GM18498 (cell line): ENCODE measurements around the gene PPP2R1B.

Experiments
- ATAC-seq: cut with Tn5 transposase; IDR thresholded peaks from one replicate; pipeline ENCODE4 v1.9.1; 2021; ENCODE audit warnings: mild to moderate bottlenecking, moderate library complexity; ENCODE audit not compliant: unreplicated experiment

Gene PPP2R1B

DNA sequence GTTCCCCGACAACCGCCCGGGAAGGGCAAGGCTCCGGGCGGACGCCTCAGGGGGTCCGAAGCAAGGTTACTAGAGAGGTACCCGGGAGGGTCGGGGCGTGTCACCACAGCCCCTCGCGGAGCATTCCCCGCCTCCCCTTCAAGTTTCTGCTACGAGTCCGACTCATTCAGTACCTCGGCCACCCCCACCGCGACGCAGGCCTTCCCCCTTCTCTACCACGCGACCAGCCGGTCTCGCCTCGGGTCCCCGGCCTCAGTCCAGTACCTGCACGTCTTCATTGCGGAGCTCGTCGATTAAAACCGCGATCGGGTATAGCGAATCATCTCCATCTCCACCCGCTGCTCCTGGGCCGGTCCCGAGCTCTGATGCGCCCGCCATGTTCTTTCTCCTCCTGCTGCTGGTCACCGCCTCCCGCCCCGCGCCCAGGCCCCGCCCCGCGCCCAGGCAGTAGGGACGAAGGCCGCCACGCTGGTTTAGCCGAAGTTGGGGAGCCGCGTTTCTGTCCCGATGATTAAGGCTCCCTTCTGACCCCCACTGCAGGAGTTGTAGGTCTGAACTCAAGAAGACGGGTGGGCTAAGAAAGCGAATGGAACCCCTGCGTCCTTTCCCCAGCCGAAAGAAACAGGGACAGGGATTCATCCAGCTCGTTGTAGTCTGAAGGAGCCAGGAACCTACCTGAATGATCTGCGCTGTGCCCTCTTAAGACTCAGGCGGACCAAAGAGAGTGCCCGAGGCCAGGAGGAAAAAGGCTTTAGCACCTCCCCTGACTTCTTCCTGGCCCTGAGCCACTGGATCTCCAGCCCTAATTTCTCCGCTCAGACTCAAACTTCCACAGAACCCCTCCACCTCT, at the start of gene PPP2R1B:
PPP2R1B (minus strand) TSS at position 406 of the 850 bp plus-strand sequence; CDS start at position 378, 28 bp downstream.
- ATAC-seq = peak; percentile 92

GRCh38 chr11:111815489-111815888, 49.3 kb upstream of the PPP2R1B start:
- ATAC-seq = no peak

DNA sequence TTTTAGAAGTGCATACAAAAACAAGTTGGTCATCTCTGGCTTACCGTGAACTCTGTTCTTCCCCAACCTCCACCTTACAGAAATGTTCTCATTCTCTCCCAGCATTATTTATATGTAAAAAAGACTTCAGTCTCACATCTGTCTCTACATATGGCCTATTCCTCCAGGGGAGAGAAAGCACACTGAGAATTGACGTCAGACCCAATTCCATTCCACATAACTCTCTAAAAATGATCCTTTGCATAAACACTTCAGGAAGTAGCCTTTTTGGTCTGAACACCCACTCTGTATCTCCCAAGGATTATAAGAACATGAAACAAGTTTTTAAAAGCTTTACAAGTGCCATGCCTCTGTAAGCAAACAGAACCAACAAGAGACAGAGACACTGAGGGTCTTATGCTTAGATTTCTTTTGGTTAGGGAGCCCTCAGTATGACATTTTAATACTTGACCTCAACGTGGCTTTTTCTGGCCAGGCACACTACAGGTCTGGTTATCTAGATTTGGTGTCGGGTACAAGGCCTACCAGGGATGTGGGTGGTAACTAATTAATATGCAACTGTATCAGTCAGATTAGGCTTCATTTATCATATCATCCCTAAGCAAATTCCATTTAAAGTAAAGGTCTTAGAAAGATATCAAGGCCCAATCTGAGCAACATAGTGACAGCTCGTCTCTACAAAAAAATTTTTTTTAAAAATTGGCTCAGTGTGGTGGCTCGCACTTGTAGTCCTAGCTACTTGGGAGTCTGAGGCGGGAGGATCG, 48.5 kb upstream of the PPP2R1B start:
- no peak for ATAC-seq

GRCh38 chr11:111814106-111814505, 47.9 kb upstream of the PPP2R1B start:
- ATAC-seq = no peak

GRCh38 chr11:111812211-111812610, 46.0 kb upstream of the PPP2R1B start:
- no peak for ATAC-seq

DNA sequence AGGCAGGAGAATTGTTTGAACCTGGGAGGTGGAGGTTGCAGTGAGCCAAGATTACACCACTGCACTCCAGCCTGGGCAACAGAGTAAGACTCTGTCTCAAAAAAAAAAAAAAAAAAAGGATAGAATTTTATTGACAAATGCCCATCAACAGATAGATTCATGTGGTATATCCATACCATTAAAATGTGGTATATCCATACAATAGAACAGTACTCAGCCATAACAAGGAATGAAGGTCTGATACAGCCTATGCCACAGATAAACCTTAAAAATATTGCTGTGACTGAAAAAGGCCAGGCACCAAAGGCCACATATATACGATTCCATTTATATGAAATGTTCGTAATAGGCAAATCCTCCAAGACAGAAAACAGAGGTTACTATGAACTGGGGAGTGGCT, 45.3 kb upstream of the PPP2R1B start:
- ATAC-seq = no peak

DNA sequence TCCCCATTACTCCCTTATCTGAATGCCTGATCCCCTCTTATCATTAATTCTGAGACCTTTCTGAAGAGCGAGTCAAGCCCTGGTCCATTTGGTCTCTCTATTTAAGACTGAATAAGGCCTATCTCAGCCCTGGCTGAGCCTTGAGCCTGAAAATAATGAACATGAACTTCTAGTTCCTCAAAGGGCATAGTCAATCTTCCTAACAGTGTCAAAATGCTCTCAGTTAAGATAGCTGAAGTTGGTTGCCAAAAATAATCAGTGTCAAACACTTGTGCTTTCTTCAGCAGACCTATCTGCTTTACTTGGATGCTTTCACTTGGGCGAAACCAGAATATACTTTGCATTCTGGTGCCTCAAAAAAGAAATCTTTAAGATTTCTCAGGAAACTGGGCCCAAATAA, 42.6 kb upstream of the PPP2R1B start:
- no peak for ATAC-seq

DNA sequence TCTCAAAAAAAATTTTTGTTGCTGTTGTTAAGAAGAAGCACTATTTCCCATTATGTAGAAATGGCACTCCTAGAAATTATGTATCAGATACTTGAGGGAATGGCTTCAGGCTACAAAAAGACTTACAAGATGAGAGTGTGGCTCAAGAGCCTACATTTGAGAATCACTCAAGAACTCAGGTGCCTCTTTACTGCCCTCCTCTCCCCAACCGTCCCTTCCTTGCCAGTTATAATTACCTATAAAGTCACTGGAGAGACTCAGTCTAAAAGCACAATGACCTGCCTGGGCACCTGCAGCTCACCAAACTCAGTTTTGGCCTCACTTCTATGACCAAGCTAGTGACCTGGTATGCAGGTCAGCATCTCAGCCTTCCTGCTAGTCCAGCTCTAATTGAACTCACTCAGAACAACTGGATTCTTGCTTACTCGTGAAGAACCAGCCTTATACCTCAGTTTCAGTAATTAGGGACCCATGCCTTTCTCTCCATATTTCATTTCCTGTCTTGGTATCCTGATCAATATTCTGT, 41.9 kb upstream of the PPP2R1B start:
- ATAC-seq = no peak

- ATAC-seq = no peak
Measured at GRCh38 chr11:111807076-111807475, 40.9 kb upstream of the PPP2R1B start.

DNA sequence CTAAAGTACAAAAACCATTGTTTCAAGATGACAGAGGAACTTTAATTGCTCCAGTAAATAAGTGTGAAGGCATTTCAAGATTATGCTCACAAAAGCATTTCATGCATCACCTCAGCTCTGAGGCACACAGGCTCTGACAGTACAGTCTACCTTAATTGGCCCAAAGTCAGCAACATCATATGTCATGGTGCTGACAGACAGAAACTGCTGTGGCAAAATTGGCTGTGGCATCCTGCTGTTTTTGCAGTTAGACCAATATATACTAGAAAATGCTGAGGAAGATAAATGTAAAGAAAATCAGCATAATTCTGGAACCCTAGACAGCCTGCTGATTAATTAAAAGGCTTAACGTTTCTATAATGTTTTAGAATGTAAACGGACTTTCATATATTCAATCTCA, 34.9 kb upstream of the PPP2R1B start:
- no peak for ATAC-seq

GRCh38 chr11:111798279-111798678, 32.1 kb upstream of the PPP2R1B start:
- no peak for ATAC-seq

DNA sequence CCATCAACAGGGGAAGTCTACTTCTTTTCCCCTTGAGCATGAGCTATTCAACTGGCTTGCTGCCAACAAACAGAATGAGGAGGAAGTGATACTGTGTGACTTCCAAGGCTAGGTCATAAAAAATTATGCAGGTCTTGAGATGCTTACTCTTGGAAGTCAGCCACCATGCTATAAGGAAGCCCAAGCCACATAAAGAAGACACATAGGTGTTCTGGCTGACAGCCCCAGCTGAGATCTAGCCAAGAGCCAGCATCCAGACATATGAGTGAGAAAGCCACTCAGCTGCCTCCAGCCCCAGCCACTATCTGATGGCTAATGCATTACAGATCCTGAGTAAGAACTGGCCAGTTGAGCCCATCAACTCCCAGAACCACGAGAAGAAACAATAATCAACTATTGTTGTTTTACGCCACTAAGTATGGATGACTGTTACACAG, 31.0 kb upstream of the PPP2R1B start:
- ATAC-seq = no peak

- no peak for ATAC-seq
Measured at GRCh38 chr11:111796696-111797095, 30.5 kb upstream of the PPP2R1B start.

- no peak for ATAC-seq
Measured at GRCh38 chr11:111795334-111795985, 29.3 kb upstream of the PPP2R1B start.

- ATAC-seq = no peak
Measured at GRCh38 chr11:111793863-111794262, 27.7 kb upstream of the PPP2R1B start.

- no peak for ATAC-seq
Measured at GRCh38 chr11:111792955-111793500, 26.8 kb upstream of the PPP2R1B start.

GRCh38 chr11:111792314-111792713, 26.1 kb upstream of the PPP2R1B start:
- ATAC-seq = no peak

GRCh38 chr11:111788464-111788863, 22.3 kb upstream of the PPP2R1B start:
- ATAC-seq = no peak

DNA sequence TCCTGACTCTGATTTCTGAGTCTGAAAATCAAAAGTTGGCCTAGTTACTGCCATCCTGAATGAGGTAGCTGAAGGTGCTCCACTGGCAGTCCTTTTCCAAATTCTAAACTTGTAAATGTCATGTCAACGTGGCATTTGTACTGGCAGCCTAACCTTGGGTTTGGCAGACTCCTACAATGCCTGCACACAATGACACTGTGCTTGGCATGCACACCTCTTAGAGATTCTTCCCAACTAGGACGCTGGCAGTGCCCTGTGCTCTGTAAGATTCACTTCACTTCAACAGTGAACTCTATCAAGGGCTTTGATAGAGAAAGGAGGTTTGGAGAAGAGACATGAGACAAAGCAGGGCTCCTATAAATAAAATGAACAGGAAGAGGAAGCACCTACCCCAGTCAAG, 21.9 kb upstream of the PPP2R1B start:
- no peak for ATAC-seq

- ATAC-seq = no peak
Measured at GRCh38 chr11:111785886-111786412, 19.8 kb upstream of the PPP2R1B start.

DNA sequence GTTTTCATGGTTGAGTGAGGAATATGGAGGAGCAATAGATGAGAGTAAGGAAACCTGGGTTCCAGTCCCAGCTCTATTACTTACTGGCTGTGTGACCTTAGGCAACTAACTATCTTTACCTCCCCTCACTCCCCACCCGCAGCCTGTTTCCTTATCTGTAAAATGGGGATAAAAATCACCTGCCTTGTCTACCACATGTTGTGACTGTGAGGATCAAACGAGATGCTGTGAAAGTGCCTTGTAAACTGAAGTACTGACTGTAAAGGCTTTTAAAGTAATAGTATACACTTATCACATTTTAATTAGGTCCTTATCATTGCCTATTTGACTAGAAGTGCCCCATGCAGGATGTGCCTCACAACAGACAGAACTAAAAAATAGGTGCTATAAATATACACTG, 18.9 kb upstream of the PPP2R1B start:
- no peak for ATAC-seq
